Pancreas (tissue), 10 donors: Measurements from ENCODE around the gene FAM241B. TPM values are rescaled to one million over a fixed set of nuclear protein-coding genes. Genes with fewer than 3 reads are reported as not detected.

Experiments
- ATAC-seq, 4 donors: fragments of 200-7000 bp; cut with Tn5 transposase; one replicate each; pipeline versions ENCODE4 v1.8.0 to v1.9.1; 2020; ENCODE audit warnings: mild to moderate bottlenecking in 4 of 4, moderate library complexity in 4 of 4
- DNase-seq, 6 donors: peaks; one replicate each; pipeline ENCODE4 v3.0.0-alpha.2; 2020
- FAIRE-seq: peaks from 2 replicates; lab custom pipeline; 2012; peaks lifted over from hg19 to GRCh38; lab: Jason Lieb, UNC
- H3K27ac ChIP-seq, 4 donors: fragments of 200-600 bp; sonication (generic); 1 replicate in 3 of 4; 2 replicates in 1 of 4; pipeline versions ENCODE4 v1.5.0 to v1.8.0; 2020
- H3K27me3 ChIP-seq, 4 donors: fragments of 200-600 bp; one replicate each; pipeline ENCODE4 v1.8.0; 2021
- H3K36me3 ChIP-seq, 3 donors: fragments of 200-600 bp; sonication (generic) in 1 of 3; one replicate each; pipeline versions ENCODE4 v1.5.0 to v1.8.0; 2020 to 2021
- H3K4me1 ChIP-seq, 3 donors: fragments of 200-600 bp; one replicate each; pipeline ENCODE4 v1.8.0; 2021
- H3K4me3 ChIP-seq, 4 donors: fragments of 200-600 bp; sonication (generic) in 2 of 4; one replicate each; pipeline versions ENCODE4 v1.5.0 to v1.8.0; 2020 to 2021
- H3K9me3 ChIP-seq, 4 donors: fragments of 200-600 bp; one replicate each; pipeline ENCODE4 v1.8.0; 2021
- CTCF ChIP-seq, 4 donors: fragments of 200-600 bp; sonication (generic) in 3 of 4; IDR thresholded peaks; one replicate each; pipeline versions ENCODE4 v1.5.0 to v1.8.0; 2021; ENCODE audit warnings: antibody characterized with exemption in 4 of 4
- whole genome bisulfite sequencing, 2 donors: extraction: QIAGEN DNeasy Blood & Tissue Kit; methylation state at CpG; one replicate each; pipeline ENCODE4 v1.1.7; 2013; 5-methylcytosine and 5-hydroxymethylcytosine counted together
- intact Hi-C, 3 donors: fragments of 100-400 bp; cut with DNase I; formaldehyde crosslinking; loops; one replicate each; pipeline versions ENCODE4 v1.11.1 to v1.14.2; 2022
- polyA plus RNA-seq, 2 donors: library from polyadenylated mRNA; stranded (reverse); fragments of 200-250 nt; gene quantifications; one replicate each; pipeline ENCODE4 v1.2.3, GENCODE V29; 2013
- total RNA-seq, 6 donors: library from RNA; stranded (reverse); fragmentation: NEBNext Ultra II Directional in 4 of 6; extraction: Animal tissue kit (Norgen Biotek cat#: 25700) in 4 of 6; gene quantifications; one replicate each; pipeline versions ENCODE4 v1.2.1 to v1.2.4, GENCODE V29; 2021 to 2023
- donor health status: healthy with polysubstance abuse.
- donor health status: DM: no; HTN: no; CAD: no; lungs with moderate emphysema.
- donor health status: DM: no; HTN: no; CAD: no.
- donor health status: control.
- donor health status: control.
- donor health status: Bipolar disorder and iron deficiency.
- donor health status: DM: yes; HTN: yes; CAD: no.
- donor health status: DM: no; HTN: no; CAD: no.
- donor health status: DM: no; HTN: no; CAD: no.
- donor health status: DM: yes; HTN: yes; CAD: no.

The FAM241B gene
- total and polyA plus RNA-seq, 8 donors: 2.7 to 8.4 (median 5.0) TPM

GRCh38 chr10:69666756-69667155 is 36.7 kb downstream of the FAM241B start:
- TF ChIP-seq CTCF (IDR thresholded peaks at IDR 0.05): no peak
- H3K36me3 ChIP-seq: no peaks in the 10 kb centered on the region
- no peak for FAIRE-seq
- H3K4me3 ChIP-seq: no peak overlapping the region
- ATAC-seq: no peak
- 94 to 98% methylated on average over 4 of the region's 4 CpGs for WGBS, 2 donors
- DNase-seq: no peak
- intact Hi-C loops: no loop called here
- no peaks in the 10 kb centered on the region for H3K9me3 ChIP-seq
- H3K4me1 ChIP-seq: peaks cover 8 to 10% (median 10%) of the 10 kb centered on the region in 3 donors
- H3K27me3 ChIP-seq: no peaks in the 10 kb centered on the region
- H3K27ac ChIP-seq: no peak overlapping the region

GRCh38 chr10:69668721-69669120 is 38.7 kb downstream of the FAM241B start:
- H3K4me3 ChIP-seq: no peak overlapping the region
- DNase-seq: no peak

GRCh38 chr10:69669409-69669808 is 39.4 kb downstream of the FAM241B start:
- H3K27me3 ChIP-seq: no peaks in the 10 kb centered on the region
- peaks cover 8 to 10% (median 10%) of the 10 kb centered on the region in 3 donors for H3K4me1 ChIP-seq
- intact Hi-C loops: no loop called here
- TF ChIP-seq CTCF (IDR thresholded peaks at IDR 0.05): no peak
- FAIRE-seq: no peak
- H3K27ac ChIP-seq: no peak overlapping the region
- 73 to 79% methylated on average over 4 of the region's 4 CpGs for WGBS, 2 donors
- DNase-seq: no peak
- no peak overlapping the region for H3K4me3 ChIP-seq
- H3K36me3 ChIP-seq: no peaks in the 10 kb centered on the region
- no peaks in the 10 kb centered on the region for H3K9me3 ChIP-seq
- no peak for ATAC-seq

More at GRCh38 chr10:69668721-69669120, 38.7 kb downstream of the FAM241B start:
- Histone ChIP-seq H3K36me3 (no peaks in the 10 kb centered on the region), H3K27me3 (no peaks in the 10 kb centered on the region), H3K9me3 (no peaks in the 10 kb centered on the region), H3K4me1 (peaks cover 8 to 10% (median 10%) of the 10 kb centered on the region in 3 donors), H3K27ac (no peak overlapping the region)
- 85 to 88% methylated on average over 5 of the region's 5 CpGs for WGBS, 2 donors
- TF ChIP-seq CTCF (IDR thresholded peaks at IDR 0.05): no peak
- FAIRE-seq: no peak
- intact Hi-C loops: no loop called here
- ATAC-seq: no peak

GRCh38 chr10:69673521-69673920 is 43.5 kb downstream of the FAM241B start:
- no peaks in the 10 kb centered on the region for H3K4me1 ChIP-seq
- 87% methylated on average over 3 of the region's 3 CpGs for WGBS, 2 donors
- no peak for TF ChIP-seq CTCF (IDR thresholded peaks at IDR 0.05)
- no peak overlapping the region for H3K4me3 ChIP-seq
- ATAC-seq (no peak), DNase-seq (no peak), FAIRE-seq (no peak)
- no peaks in the 10 kb centered on the region for H3K36me3 ChIP-seq
- no peaks in the 10 kb centered on the region for H3K27me3 ChIP-seq
- H3K9me3 ChIP-seq: no peaks in the 10 kb centered on the region
- H3K27ac ChIP-seq: no peak overlapping the region
- intact Hi-C loops: no loop called here

- WGBS, 2 donors: 88 to 92% methylated on average over 2 of the region's 2 CpGs
- no peaks in the 10 kb centered on the region for H3K27me3 ChIP-seq
- intact Hi-C loops: no loop called here
- no peaks in the 10 kb centered on the region for H3K9me3 ChIP-seq
- no peak for DNase-seq
- H3K36me3 ChIP-seq: no peaks in the 10 kb centered on the region
- no peak for ATAC-seq
- H3K27ac ChIP-seq: no peak overlapping the region
- H3K4me1 ChIP-seq: no peaks in the 10 kb centered on the region
- no peak for TF ChIP-seq CTCF (IDR thresholded peaks at IDR 0.05)
- H3K4me3 ChIP-seq: no peak overlapping the region
- no peak for FAIRE-seq
Measured at GRCh38 chr10:69674786-69675185, 44.7 kb downstream of the FAM241B start.
